H1 (cell line): Measurements from ENCODE around the gene VN1R5. TPM values are rescaled to one million over a fixed set of nuclear protein-coding genes. Genes with fewer than 3 reads are reported as not detected.

Experiments used
- CTCF ChIA-PET: fragments of 300-600 bp; sonication (Branson Sonifier 250); formaldehyde crosslinking; loops from one replicate; lab custom pipeline; 2021; ENCODE audit not compliant: partially characterized antibody; lab: Charles Lee
- POLR2A ChIA-PET: fragments of 300-600 bp; sonication (Branson Sonifier 250); formaldehyde crosslinking; loops from one replicate; lab custom pipeline; 2021; ENCODE audit warnings: inconsistent platforms; ENCODE audit not compliant: partially characterized antibody; lab: Charles Lee
- DNase-seq, 2 experiments: peaks; one replicate each; pipeline versions ENCODE4 v3.0.0 to v3.0.0-alpha.2; 2010 to 2022; ENCODE audit warnings: low spot score in 2 of 2, low read depth in 1 of 2, mixed read lengths in 1 of 2
- FAIRE-seq: peaks from 2 replicates; lab custom pipeline; 2011; peaks lifted over from hg19 to GRCh38; lab: Jason Lieb, UNC
- H2AFZ ChIP-seq: 2 replicates; pipeline ENCODE4 v1.8.1; 2012; ENCODE audit warnings: low read length, inconsistent platforms
- H2AK5ac ChIP-seq: 2 replicates; pipeline ENCODE4 v1.6.1; 2013; ENCODE audit warnings: low read depth, low read length
- H2BK120ac ChIP-seq: replicated peaks from 2 replicates; pipeline ENCODE3; 2013; ENCODE audit warnings: low read depth, low read length, inconsistent platforms
- H2BK12ac ChIP-seq: 2 replicates; pipeline ENCODE4 v1.6.1; 2013; ENCODE audit warnings: low read depth, low read length
- H2BK15ac ChIP-seq: 2 replicates; pipeline ENCODE4 v1.6.1; 2013; ENCODE audit warnings: low read length
- H2BK20ac ChIP-seq: 2 replicates; pipeline ENCODE4 v1.6.1; 2013; ENCODE audit warnings: low read length
- H2BK5ac ChIP-seq: 2 replicates; pipeline ENCODE4 v1.6.1; 2013; ENCODE audit warnings: low read depth, low read length
- H3K14ac ChIP-seq: 2 replicates; pipeline ENCODE4 v1.6.1; 2013; ENCODE audit warnings: inconsistent platforms; ENCODE audit not compliant: insufficient read length
- H3K18ac ChIP-seq: 2 replicates; pipeline ENCODE4 v1.6.1; 2013; ENCODE audit warnings: low read length; ENCODE audit errors: extremely low read depth
- H3K23ac ChIP-seq: 2 replicates; pipeline ENCODE4 v1.6.1; 2013; ENCODE audit warnings: inconsistent platforms; ENCODE audit not compliant: insufficient read length
- H3K23me2 ChIP-seq: 2 replicates; pipeline ENCODE4 v1.6.1; 2013; ENCODE audit warnings: low read depth, low read length
- H3K27ac ChIP-seq: 2 replicates; pipeline ENCODE4 v1.6.1; 2011; ENCODE audit warnings: low read depth, low read length, inconsistent platforms
- H3K27me3 ChIP-seq, 4 experiments: replicated peaks in 1 of 4; 1 replicate in 1 of 4; 2 replicates in 3 of 4; pipeline versions ENCODE4 v1.6.1 to v1.8.1; 2011 to 2013; ENCODE audit warnings: low read length in 3 of 4, mild to moderate bottlenecking in 3 of 4, inconsistent platforms in 2 of 4, mixed read lengths in 2 of 4, moderate library complexity in 1 of 4; ENCODE audit not compliant: control insufficient read depth in 3 of 4, insufficient read depth in 3 of 4; ENCODE audit errors: extremely low read depth in 1 of 4
- H3K36me3 ChIP-seq, 4 experiments: 2 replicates each; pipeline versions ENCODE4 v1.6.1 to v1.8.1; 2011 to 2013; ENCODE audit warnings: mild to moderate bottlenecking in 4 of 4, low read length in 3 of 4, moderate library complexity in 2 of 4, control low read depth in 1 of 4, inconsistent platforms in 1 of 4; ENCODE audit not compliant: insufficient read depth in 4 of 4, control insufficient read depth in 2 of 4
- H3K4ac ChIP-seq: replicated peaks from 2 replicates; pipeline ENCODE3; 2013; ENCODE audit warnings: low read length, low read depth, mixed read lengths, inconsistent platforms; ENCODE audit not compliant: insufficient read length
- H3K4me1 ChIP-seq, 4 experiments: replicated peaks in 1 of 4; 1 replicate in 1 of 4; 2 replicates in 3 of 4; pipeline versions ENCODE4 v1.6.1 to v1.8.1; 2011 to 2013; ENCODE audit warnings: low read length in 3 of 4, inconsistent platforms in 2 of 4, mixed read lengths in 1 of 4; ENCODE audit not compliant: insufficient read depth in 4 of 4, control insufficient read depth in 3 of 4
- H3K4me2 ChIP-seq, 2 experiments: 2 replicates each; pipeline versions ENCODE4 v1.6.1 to v1.8.1; 2011 to 2013; ENCODE audit warnings: low read depth in 2 of 2, low read length in 2 of 2, control low read depth in 1 of 2, inconsistent platforms in 1 of 2, mild to moderate bottlenecking in 1 of 2; ENCODE audit not compliant: insufficient read depth in 1 of 2
- H3K4me3 ChIP-seq, 4 experiments: fragments of 200-600, 300-600 bp in 1 of 4; sonication (generic), shearing (Covaris generic), sonication (Bioruptor Twin) in 1 of 4; 2 replicates each; pipeline versions ENCODE4 v1.5.1 to v1.8.1; 2011 to 2016; ENCODE audit warnings: low read length in 4 of 4, low read depth in 3 of 4, control low read depth in 2 of 4, inconsistent platforms in 2 of 4, mild to moderate bottlenecking in 2 of 4, mixed read lengths in 1 of 4, moderate library complexity in 1 of 4; ENCODE audit not compliant: insufficient read depth in 2 of 4; ENCODE audit errors: extremely low read depth in 1 of 4
- H3K56ac ChIP-seq: replicated peaks from 2 replicates; pipeline ENCODE3; 2013; ENCODE audit warnings: low read depth, mild to moderate bottlenecking, mixed read lengths, low read length, inconsistent platforms; ENCODE audit not compliant: insufficient read length
- H3K79me1 ChIP-seq: 2 replicates; pipeline ENCODE4 v1.6.1; 2013; ENCODE audit warnings: low read depth, low read length, control low read depth
- H3K79me2 ChIP-seq, 2 experiments: 2 replicates each; pipeline versions ENCODE4 v1.6.1 to v1.8.1; 2012 to 2013; ENCODE audit warnings: low read length in 2 of 2, mild to moderate bottlenecking in 2 of 2, inconsistent platforms in 1 of 2; ENCODE audit not compliant: insufficient read depth in 2 of 2, control insufficient read depth in 1 of 2
- H3K9ac ChIP-seq, 4 experiments: replicated peaks in 1 of 4; 1 replicate in 1 of 4; 2 replicates in 3 of 4; pipeline versions ENCODE4 v1.6.1 to v1.8.1; 2011 to 2013; ENCODE audit warnings: low read depth in 3 of 4, low read length in 3 of 4, control low read depth in 2 of 4, mild to moderate bottlenecking in 2 of 4, moderate library complexity in 2 of 4, inconsistent platforms in 1 of 4; ENCODE audit errors: extremely low read depth in 1 of 4
- H3K9me3 ChIP-seq, 2 experiments: 2 replicates each; pipeline versions ENCODE4 v1.6.1 to v1.8.1; 2012 to 2013; ENCODE audit warnings: mild to moderate bottlenecking in 2 of 2, moderate library complexity in 2 of 2, control low read depth in 1 of 2, inconsistent platforms in 1 of 2, low read depth in 1 of 2, low read length in 1 of 2, mixed read lengths in 1 of 2; ENCODE audit not compliant: insufficient read depth in 2 of 2
- H4K20me1 ChIP-seq, 2 experiments: replicated peaks in 1 of 2; 2 replicates each; pipeline versions ENCODE3 to v1.8.1; 2011 to 2013; ENCODE audit warnings: inconsistent platforms in 2 of 2, low read length in 2 of 2, mild to moderate bottlenecking in 1 of 2; ENCODE audit not compliant: insufficient read depth in 2 of 2, control insufficient read depth in 1 of 2
- H4K5ac ChIP-seq: 2 replicates; pipeline ENCODE4 v1.6.1; 2013; ENCODE audit warnings: low read length, low read depth, mixed read lengths, inconsistent platforms; ENCODE audit not compliant: insufficient read length
- H4K8ac ChIP-seq: 2 replicates; pipeline ENCODE4 v1.8.0; 2013; ENCODE audit warnings: mild to moderate bottlenecking, moderate library complexity, low read length, inconsistent platforms; ENCODE audit not compliant: insufficient read depth; ENCODE audit errors: extremely low read depth
- H4K91ac ChIP-seq: replicated peaks from 2 replicates; pipeline ENCODE3; 2013; ENCODE audit warnings: low read length, mixed read lengths, inconsistent platforms; ENCODE audit not compliant: insufficient read length
- CEBPB ChIP-seq: IDR thresholded peaks from 2 replicates; pipeline ENCODE4 v1.6.1; 2012; ENCODE audit warnings: low read depth, low read length
- GABPA ChIP-seq: IDR thresholded peaks from 2 replicates; pipeline ENCODE4 v1.6.1; 2011; ENCODE audit warnings: mild to moderate bottlenecking, low read length, moderate library complexity, borderline replicate concordance; ENCODE audit not compliant: insufficient read depth
- JUN ChIP-seq: IDR thresholded peaks from 2 replicates; pipeline ENCODE4 v1.6.1; 2011; ENCODE audit warnings: low read depth, mild to moderate bottlenecking, improper control_type of control experiment, low read length
- SP1 ChIP-seq: IDR thresholded peaks from 2 replicates; pipeline ENCODE4 v1.6.1; 2011; ENCODE audit warnings: low read depth, low read length
- SUZ12 ChIP-seq: fragments of 200-600 bp; sonication (generic); IDR thresholded peaks from 2 replicates; pipeline ENCODE4 v1.6.1; 2012; ENCODE audit warnings: mild to moderate bottlenecking, inconsistent platforms, low read length, moderate library complexity, mixed read lengths
- WGBS, 2 experiments: shearing (Covaris generic) in 1 of 2; methylation state at CpG; one replicate each; pipeline versions ENCODE4 v1.1.6 to v1.1.7; 2013 to 2015; ENCODE audit warnings: low lambda C conversion rate in 2 of 2, mixed read lengths in 2 of 2, inconsistent platforms in 1 of 2, low coverage in 1 of 2, missing lambda C conversion rate in 1 of 2; ENCODE audit not compliant: insufficient replicate concordance in 2 of 2, insufficient coverage in 1 of 2, insufficient read length in 1 of 2; ENCODE audit errors: extremely low coverage in 1 of 2, missing lambda C conversion rate in 1 of 2; 5-methylcytosine and 5-hydroxymethylcytosine counted together
- polyA plus RNA-seq, 7 experiments: library from polyadenylated mRNA; depleted of rRNA in 3 of 7; stranded (reverse) in 5 of 7; unstranded in 2 of 7; fragments of >200 nt in 5 of 7; fragments of 200-250 nt in 2 of 7; gene quantifications; 1 replicate in 5 of 7; 2 replicates in 1 of 7; 4 replicates in 1 of 7; pipeline versions ENCODE4 v1.2.1 to v1.2.3, GENCODE V29; 2011 to 2013; ENCODE audit warnings: missing spikeins in 2 of 7, mixed read lengths in 2 of 7
- total RNA-seq: library from RNA; stranded (reverse); fragmentation: NEBNext Ultra II Directional; extraction: Animal tissue kit (Norgen Biotek cat#: 25700); gene quantifications from 2 replicates; pipeline ENCODE4 v1.2.1, GENCODE V29; 2021
- TF ChIP-seq, protein P1 (sequence below): IDR thresholded peaks from 2 replicates; pipeline ENCODE4 v1.6.1; 2012; ENCODE audit warnings: inconsistent platforms

Gene VN1R5
- total and polyA plus RNA-seq, 2 of the 8 experiments (the other 6 are each of a cell fraction or from before 2014, with no cell fraction given), result not detected

DNA sequence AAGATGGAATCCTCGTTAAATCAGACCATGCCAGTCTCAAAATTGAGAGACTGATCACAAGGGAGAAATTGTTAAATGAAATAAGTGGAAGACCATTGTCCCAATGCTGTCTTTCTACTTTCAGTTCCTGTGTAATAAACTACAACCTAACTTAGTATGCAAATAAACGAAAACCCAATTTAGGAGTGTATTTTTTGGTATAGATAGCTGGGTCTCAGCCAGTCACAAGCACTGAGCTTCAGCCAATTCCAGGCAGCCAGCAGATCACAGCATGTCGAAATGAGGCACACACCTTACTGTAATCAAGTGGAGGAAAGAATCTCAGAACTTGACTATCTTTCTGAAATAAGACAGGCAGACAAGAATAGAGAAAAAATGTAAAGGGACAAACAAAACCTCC, 33.0 kb upstream of the VN1R5 start:
- Histone ChIP-seq H2AK5ac (no peak overlapping the region), H4K8ac (no peak overlapping the region), H4K5ac (no peak overlapping the region), H3K23me2 (no peaks in the 10 kb centered on the region), H2BK12ac (no peak overlapping the region), H3K4me2 (no peak overlapping the region), H3K27me3 (no peaks in the 10 kb centered on the region), H2AFZ (no peak overlapping the region), H2BK5ac (no peak overlapping the region), H3K18ac (no peak overlapping the region), H2BK15ac (no peak overlapping the region), H3K27ac (no peak overlapping the region), H3K36me3 (no peaks in the 10 kb centered on the region), H3K79me2 (no peaks in the 10 kb centered on the region), H3K23ac (no peak overlapping the region), H3K56ac (no peak overlapping the region), H3K79me1 (no peaks in the 10 kb centered on the region), H2BK20ac (no peak overlapping the region), H2BK120ac (no peak overlapping the region), H3K9ac (no peak overlapping the region), H3K9me3 (peaks cover 3 to 14% of the 10 kb centered on the region in 2 experiments), H4K91ac (no peak overlapping the region), H3K14ac (no peak overlapping the region), H3K4ac (no peak overlapping the region), H3K4me3 (no peak overlapping the region), H4K20me1 (no peaks in the 10 kb centered on the region), H3K4me1 (no peaks in the 10 kb centered on the region)
- TF ChIP-seq GABPA, result no peak
- no peak for TF ChIP-seq SP1
- no peak for TF ChIP-seq CEBPB
- TF ChIP-seq JUN, result no peak
- TF ChIP-seq, protein P1, sequence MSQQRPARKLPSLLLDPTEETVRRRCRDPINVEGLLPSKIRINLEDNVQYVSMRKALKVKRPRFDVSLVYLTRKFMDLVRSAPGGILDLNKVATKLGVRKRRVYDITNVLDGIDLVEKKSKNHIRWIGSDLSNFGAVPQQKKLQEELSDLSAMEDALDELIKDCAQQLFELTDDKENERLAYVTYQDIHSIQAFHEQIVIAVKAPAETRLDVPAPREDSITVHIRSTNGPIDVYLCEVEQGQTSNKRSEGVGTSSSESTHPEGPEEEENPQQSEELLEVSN, result no peak
- no peak for TF ChIP-seq SUZ12
- 90% methylated on average over 3 of the region's 3 CpGs; no CpG with 5 or more reads in 1 of the 2 experiments for WGBS, 2 experiments
- no peak for DNase-seq
- CTCF ChIA-PET, result interaction anchor here (1.3 kb wide), 1 partner anchor 12 kb away, joined by 3 read pairs; no protein-coding TSS in a partner anchor
- FAIRE-seq, result no peak
- POLR2A ChIA-PET, result no interaction called here
